GM21528 (cell line): ENCODE results near the gene ANO9.

Experiments
- ATAC-seq: cut with Tn5 transposase; IDR thresholded peaks from one replicate; pipeline ENCODE4 v1.9.1; 2021; ENCODE audit warnings: mild to moderate bottlenecking, moderate library complexity; ENCODE audit not compliant: unreplicated experiment, low FRiP score

Gene ANO9

GRCh38 chr11:375065-376025 lies 66.5 kb downstream of the ANO9 start:
- no peak for ATAC-seq

DNA sequence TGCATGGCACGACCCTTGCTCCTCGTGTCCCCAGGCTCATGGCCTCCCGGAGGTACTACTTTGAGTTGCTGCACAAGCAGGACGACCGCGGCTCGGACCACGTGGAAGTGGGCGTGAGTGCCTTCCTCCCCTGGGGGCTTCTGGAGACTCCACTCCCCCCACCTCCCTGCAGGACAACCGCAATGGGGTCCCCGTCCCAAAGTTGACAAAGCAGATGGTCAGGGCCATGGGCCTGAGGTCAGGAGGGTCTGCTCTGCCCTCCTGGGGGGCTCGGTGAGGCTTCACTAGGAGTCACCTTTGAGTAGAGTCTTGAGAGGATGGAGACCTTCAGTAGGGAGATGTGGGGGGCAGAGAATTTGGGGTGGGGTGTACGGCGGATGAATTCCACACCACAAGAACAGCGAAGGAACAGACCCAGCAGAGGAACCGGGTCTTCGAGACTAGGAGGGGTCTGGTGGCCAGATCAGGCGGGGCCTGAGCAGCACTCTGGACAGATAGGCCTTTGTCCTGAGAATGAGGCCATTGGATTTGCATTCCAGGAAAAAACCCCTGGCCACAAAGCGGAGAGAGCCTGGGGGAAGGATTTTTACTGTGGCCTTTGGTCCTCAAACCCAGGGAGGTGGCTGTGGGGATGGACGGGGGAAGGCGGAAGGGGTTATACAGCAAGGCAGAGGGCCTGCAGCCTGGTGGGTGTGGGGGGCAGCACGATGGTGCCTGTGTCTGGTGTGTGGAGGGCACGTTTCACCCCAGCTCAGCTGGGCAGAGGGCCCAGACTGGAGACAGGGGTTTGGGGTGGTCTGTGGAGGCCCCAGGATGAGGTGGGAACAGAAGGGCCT lies 67.9 kb downstream of the ANO9 start:
- no peak for ATAC-seq

DNA sequence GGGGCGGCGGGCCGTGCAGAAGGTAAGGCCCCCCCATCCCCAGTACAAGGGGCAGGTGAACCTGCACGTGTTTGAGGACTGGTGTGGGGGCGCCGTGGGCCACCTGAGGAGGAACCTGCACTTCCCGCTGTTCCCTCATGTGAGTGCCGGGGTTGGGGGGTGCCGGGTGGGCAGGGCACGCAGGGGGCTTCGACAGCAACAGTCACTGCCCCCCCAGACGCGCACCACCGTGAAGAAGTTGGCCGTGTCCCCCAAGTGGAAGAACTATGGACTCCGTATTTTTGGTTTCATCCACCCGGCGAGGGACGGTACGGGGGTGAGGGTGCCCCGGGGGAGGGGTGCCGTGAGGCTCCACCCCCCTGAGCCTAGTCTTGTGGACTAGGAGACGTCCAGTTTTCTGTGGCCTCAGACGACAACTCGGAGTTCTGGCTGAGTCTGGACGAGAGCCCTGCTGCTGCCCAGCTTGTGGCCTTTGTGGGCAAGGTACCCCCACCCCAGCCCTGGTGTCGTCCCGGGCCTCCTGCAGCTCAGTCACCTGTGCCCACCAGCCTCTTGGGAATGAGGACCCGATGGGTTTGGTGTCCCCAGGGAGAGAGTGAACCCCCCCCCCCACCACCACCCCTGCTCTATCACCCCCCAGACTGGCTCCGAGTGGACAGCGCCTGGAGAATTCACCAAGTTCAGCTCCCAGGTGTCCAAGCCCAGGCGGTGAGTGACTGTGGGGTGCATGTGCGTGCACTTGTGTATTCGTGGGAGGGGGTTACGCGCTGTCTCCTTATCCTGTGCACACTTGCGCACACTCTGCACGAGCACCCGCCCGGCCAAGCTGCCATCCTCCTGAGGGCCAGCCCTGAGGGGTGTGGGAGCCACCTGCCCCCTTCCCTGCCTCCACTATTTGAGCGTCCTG lies 68.7 kb downstream of the ANO9 start:
- ATAC-seq, result no peak

- ATAC-seq, result no peak
These were observed 69.9 kb downstream of the ANO9 start for GRCh38 chr11:371716-372590.

DNA sequence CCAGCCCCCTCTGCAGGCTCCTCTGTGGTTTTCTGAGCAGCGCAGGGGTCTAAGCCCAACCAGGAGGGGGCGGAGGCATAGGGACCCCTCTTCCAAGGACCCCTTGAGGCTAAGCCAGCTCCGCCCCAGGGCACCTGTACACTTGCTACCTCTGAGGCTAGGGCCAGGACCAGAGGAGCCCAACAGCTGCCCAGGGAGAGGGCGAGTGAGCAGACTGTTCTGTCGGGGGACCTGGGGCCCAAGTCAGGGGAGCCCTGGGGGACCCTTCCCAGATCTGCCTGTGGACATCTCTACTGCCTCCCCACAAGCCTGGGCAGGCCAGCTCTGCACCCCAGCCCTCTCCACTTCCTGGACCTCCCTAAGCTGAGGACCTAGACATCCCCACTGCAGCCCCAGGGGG lies 70.8 kb downstream of the ANO9 start:
- ATAC-seq, result no peak

- no peak for ATAC-seq
These were observed 71.5 kb downstream of the ANO9 start for GRCh38 chr11:370070-370941.

GRCh38 chr11:369336-370018 lies 72.3 kb downstream of the ANO9 start, which contains the start of gene B4GALNT4:
Gene B4GALNT4 (plus strand): TSS chr11:369499. CDS start chr11:369804, 305 bp downstream.
- ATAC-seq, result no peak

- ATAC-seq, result no peak
These were observed 73.1 kb downstream of the ANO9 start for GRCh38 chr11:368414-369335.

DNA sequence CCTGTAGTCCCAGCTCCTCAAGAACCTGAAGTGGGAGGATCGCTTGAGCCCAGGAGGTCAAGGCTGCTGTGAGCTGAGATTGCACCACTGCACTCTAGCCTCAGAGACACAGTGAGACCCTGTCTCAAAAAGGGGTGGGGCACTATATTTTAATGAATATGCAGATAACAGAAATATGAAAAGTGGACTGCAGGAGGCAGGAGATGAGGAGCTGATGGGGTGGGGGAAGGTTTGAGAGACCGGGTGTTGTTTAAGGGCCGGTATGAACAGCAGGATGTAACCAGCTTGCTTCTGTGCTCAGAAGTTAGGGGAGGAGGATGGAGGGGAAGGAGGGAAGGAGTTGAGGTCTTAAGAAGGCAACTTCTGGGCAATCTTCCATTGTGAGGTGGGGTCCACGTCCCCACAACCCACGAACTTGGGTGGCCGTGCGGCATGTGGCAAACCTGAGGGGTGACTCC lies 73.8 kb downstream of the ANO9 start:
- ATAC-seq, result no peak
